ENCODE measurements around the gene ZNF768.

- TF ChIP-seq CTCF (IDR thresholded peaks at IDR 0.05; ENCODE audit: poor library complexity) = no peak
- TF ChIP-seq EZH2 (IDR thresholded peaks at IDR 0.05; ENCODE audit: borderline replicate concordance) = no peak
- no peak for TF ChIP-seq EZH2phosphoT487 (IDR thresholded peaks at IDR 0.05; ENCODE audit: low read depth, severe bottlenecking, unreplicated experiment)
Observed at GRCh38 chr16:30557707-30557956, 31.3 kb upstream of the ZNF768 start.

Data from hepatocyte (in vitro differentiated cells).